ENCODE measurements around the gene CCDC78.

CCDC78 gene

GRCh38 chr16:709566-710499 lies 16.4 kb downstream of the CCDC78 start:
- Mint-ChIP-seq H3K4me3 (no peak overlapping the region), H3K4me1 (ENCODE audit: low read depth) (peaks cover 14% of the 10 kb centered on the region), H3K9me3 (no peaks in the 10 kb centered on the region), H3K36me3 (ENCODE audit: low read depth) (no peaks in the 10 kb centered on the region), H3K27me3 (peaks cover 82% of the 10 kb centered on the region), H3K27ac (no peak overlapping the region)
- intact Hi-C loops (cut with micrococcal nuclease) = loop anchor here (10.0 kb wide), 1 partner anchor 475 kb away; no protein-coding TSS in a partner anchor

- no peaks in the 10 kb centered on the region for H3K36me3 Mint-ChIP-seq (ENCODE audit: low read depth)
- no peaks in the 10 kb centered on the region for H3K9me3 Mint-ChIP-seq
- H3K4me1 Mint-ChIP-seq (ENCODE audit: low read depth) = peaks cover 6% of the 10 kb centered on the region
- no peak overlapping the region for H3K27ac Mint-ChIP-seq
- no peak overlapping the region for H3K4me3 Mint-ChIP-seq
- intact Hi-C loops (cut with micrococcal nuclease) = loop anchor here (10.0 kb wide), 1 partner anchor 476 kb away; no protein-coding TSS in a partner anchor
- peaks cover 83% of the 10 kb centered on the region for H3K27me3 Mint-ChIP-seq
Observed at GRCh38 chr16:708959-709358, 17.3 kb downstream of the CCDC78 start.

DNA sequence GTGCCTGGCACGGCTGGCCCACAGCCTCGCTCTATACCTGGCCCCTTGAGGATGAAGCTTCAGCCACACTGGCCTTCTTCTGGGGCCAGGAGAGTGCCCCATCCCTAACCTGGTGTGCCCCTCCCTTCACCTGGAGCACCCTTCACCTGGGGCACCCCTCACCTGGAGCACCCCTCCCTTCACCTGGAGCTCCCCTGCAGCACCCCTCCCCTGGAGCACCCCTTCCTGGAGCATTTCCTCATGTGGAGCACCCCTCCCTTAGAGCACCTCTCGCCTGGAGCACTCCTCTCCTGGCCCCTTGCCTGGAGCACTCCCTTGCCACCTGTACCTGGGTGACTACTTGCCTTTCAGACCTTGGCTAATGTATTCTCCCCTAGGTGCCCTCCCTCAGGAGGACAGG lies 18.2 kb downstream of the CCDC78 start:
- no peaks in the 10 kb centered on the region for H3K36me3 Mint-ChIP-seq (ENCODE audit: low read depth)
- H3K27ac Mint-ChIP-seq = no peak overlapping the region

DNA sequence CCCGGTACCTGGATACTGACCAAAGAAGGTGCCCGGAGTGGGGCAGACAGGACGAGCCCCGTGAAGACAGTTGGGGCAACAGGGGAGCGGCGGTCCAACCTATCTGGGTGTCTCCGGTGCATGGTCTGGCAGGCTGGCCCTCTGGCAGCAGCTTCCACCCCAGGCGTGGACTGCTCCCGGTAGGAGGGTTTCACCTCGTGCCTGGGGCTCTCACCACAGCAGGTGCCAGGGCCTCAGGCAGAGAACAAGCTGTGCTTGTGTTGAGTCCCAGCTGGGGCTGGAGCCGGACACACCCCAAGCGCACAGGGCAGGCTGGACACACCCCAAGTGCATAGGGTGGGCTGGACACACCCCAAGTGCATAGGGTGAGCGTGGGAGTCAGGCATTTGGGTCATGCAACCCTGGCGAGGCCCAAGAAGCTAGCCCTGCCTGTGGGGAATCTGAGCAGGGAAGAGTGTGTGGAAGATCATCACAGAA lies 19.1 kb downstream of the CCDC78 start:
- Mint-ChIP-seq H3K27me3 (peaks cover 87% of the 10 kb centered on the region), H3K36me3 (ENCODE audit: low read depth) (no peaks in the 10 kb centered on the region), H3K9me3 (no peaks in the 10 kb centered on the region), H3K4me3 (no peak overlapping the region), H3K4me1 (ENCODE audit: low read depth) (no peaks in the 10 kb centered on the region), H3K27ac (no peak overlapping the region)
- intact Hi-C loops (cut with micrococcal nuclease) = loop anchor here (10.0 kb wide), 1 partner anchor 478 kb away; no protein-coding TSS in a partner anchor

More for the DNA sequence above, 18.2 kb downstream of the CCDC78 start:
- Mint-ChIP-seq H3K4me1 (ENCODE audit: low read depth) (peaks cover 4% of the 10 kb centered on the region), H3K9me3 (no peaks in the 10 kb centered on the region), H3K27me3 (peaks cover 85% of the 10 kb centered on the region), H3K4me3 (no peak overlapping the region)
- intact Hi-C loops (cut with micrococcal nuclease) = loop anchor here (10.0 kb wide), 1 partner anchor 477 kb away; no protein-coding TSS in a partner anchor

DNA sequence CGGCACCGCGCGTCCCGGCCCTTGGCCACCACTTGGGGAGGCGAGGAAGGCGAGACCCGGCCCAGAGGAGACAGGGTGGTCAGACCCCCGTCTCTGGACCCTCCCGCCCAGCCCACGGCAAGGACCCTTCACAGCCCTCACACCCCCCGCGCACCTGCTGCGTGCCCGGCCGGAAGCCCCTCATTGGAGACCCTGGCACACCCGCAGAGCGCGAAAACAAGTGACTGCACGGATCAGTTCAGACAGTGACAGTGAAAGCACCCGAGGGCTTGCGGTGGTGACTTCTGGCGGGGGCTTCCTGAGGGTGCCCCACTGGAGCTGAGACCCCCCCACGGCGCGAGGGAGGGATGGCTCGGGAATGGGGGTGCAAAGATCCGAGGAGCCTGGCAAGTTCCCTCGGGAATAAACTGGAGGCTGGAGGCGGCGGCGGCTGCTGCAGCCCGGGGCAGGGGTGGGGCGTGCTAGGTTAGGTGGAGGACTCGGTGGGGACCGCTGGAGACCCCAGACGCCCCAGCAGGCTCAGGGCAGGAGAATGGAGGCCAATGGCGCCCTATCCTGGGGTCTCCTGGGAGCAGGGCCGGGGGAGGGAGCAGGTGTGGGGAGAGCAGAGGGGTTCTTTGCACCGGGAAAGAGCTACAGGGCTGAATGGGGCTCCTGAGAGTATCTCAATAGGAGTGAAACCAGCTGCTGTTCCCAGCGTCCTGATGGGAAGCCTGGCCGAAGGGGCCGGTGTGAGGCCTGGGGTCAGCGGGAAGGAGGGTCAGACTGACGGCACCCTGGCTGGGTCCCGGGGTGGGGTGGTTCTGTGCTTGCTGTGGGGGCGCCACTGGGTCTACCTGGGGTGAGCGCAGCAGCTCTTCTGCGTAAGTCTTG lies 19.8 kb downstream of the CCDC78 start:
- no peaks in the 10 kb centered on the region for H3K36me3 Mint-ChIP-seq (ENCODE audit: low read depth)
- no peaks in the 10 kb centered on the region for H3K4me1 Mint-ChIP-seq (ENCODE audit: low read depth)
- no peak overlapping the region for H3K4me3 Mint-ChIP-seq
- no peak overlapping the region for H3K27ac Mint-ChIP-seq
- H3K9me3 Mint-ChIP-seq = no peaks in the 10 kb centered on the region
- intact Hi-C loops (cut with micrococcal nuclease) = loop anchor here (10.0 kb wide), 1 partner anchor 478 kb away; no protein-coding TSS in a partner anchor
- H3K27me3 Mint-ChIP-seq = peaks cover 90% of the 10 kb centered on the region

- H3K4me3 Mint-ChIP-seq = no peak within 1 kb of the TSS
- no peak within 1 kb of the TSS for H3K27ac Mint-ChIP-seq
- H3K4me1 Mint-ChIP-seq (ENCODE audit: low read depth) = no peaks in the 10 kb centered on the region
- peaks cover 90% of the 10 kb centered on the region for H3K27me3 Mint-ChIP-seq
- intact Hi-C loops (cut with micrococcal nuclease) = loop anchor here (10.0 kb wide), 1 partner anchor 479 kb away; no protein-coding TSS in a partner anchor
- H3K36me3 Mint-ChIP-seq (ENCODE audit: low read depth) = no peaks in the 10 kb centered on the region
- H3K9me3 Mint-ChIP-seq = no peaks in the 10 kb centered on the region
Observed at GRCh38 chr16:705431-706188, 20.6 kb downstream of the CCDC78 start, which contains the start of gene FBXL16. TSS of gene FBXL16 (minus strand) at chr16:705801. CDS start at chr16:697405, 8,396 bp downstream.

DNA sequence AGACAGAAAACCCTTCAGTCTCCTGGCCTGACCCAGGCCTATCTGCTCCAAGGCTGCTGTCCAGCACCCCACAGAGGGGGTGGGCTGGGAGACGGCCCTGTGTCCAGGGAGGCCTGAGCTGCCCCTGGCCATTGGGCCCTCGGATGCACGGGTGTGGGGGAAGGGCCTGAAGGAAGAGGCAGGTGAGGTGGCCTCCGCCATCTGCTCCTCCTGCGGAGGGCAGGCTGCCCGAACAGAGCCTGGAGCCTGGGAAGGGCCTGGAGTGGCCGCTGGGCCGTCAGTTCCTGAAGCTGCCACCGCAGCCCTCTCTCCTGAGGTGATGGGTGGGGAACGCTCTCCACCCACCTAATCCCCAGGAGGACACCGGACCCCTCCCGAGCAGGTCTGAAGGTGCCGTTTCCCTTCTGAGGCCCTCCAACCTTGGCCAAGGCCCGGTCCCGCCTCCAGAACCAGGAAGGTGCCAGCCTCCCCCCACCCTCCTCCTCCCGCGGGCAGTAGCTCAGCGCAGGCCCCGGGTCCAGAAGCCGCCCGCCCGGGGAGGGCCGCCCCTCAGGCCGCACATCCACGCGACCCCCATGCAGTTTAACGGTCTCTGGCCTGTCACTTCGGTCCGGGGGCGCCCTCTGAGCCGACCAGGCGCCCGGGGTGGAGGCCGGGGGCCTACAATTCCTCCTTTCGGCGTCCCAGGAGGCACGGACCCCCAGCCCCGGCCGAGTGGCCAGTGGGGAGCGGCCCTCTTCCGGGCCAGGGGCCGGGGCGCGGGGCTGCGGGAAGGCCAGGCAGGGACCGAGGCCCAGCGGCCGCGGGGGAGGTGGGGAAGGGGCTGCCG lies 21.5 kb downstream of the CCDC78 start:
- Mint-ChIP-seq H3K27ac (no peak overlapping the region), H3K4me1 (ENCODE audit: low read depth) (no peaks in the 10 kb centered on the region), H3K4me3 (no peak overlapping the region), H3K9me3 (no peaks in the 10 kb centered on the region), H3K36me3 (ENCODE audit: low read depth) (no peaks in the 10 kb centered on the region), H3K27me3 (peaks cover 89% of the 10 kb centered on the region)
- intact Hi-C loops (cut with micrococcal nuclease) = loop anchor here (10.0 kb wide), 1 partner anchor 480 kb away; no protein-coding TSS in a partner anchor

DNA sequence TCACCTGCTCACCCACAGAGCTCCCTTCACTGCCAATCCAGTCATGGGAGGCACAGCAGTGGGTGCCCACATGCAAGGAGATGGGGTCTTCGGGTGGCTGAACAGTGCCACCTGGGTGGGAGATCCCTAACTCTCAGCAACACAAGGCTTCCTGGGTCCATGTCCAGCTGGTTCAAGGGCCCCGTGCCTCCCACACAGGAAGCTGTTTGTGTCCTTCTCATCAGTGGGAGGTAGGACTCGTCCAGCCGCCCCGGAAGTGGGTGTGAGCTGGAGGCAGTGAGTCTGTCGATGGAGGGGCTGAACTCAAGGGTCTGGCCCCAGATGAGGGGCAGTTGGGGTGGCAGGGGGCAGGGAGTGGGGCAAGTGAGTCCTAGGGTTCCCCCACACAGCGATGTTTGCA lies 22.2 kb downstream of the CCDC78 start:
- intact Hi-C loops (cut with micrococcal nuclease) = loop anchor here (10.0 kb wide), 1 partner anchor 481 kb away; no protein-coding TSS in a partner anchor
- no peaks in the 10 kb centered on the region for H3K4me1 Mint-ChIP-seq (ENCODE audit: low read depth)
- no peaks in the 10 kb centered on the region for H3K9me3 Mint-ChIP-seq
- no peak overlapping the region for H3K27ac Mint-ChIP-seq
- H3K27me3 Mint-ChIP-seq = peaks cover 89% of the 10 kb centered on the region
- no peak overlapping the region for H3K4me3 Mint-ChIP-seq
- no peaks in the 10 kb centered on the region for H3K36me3 Mint-ChIP-seq (ENCODE audit: low read depth)

DNA sequence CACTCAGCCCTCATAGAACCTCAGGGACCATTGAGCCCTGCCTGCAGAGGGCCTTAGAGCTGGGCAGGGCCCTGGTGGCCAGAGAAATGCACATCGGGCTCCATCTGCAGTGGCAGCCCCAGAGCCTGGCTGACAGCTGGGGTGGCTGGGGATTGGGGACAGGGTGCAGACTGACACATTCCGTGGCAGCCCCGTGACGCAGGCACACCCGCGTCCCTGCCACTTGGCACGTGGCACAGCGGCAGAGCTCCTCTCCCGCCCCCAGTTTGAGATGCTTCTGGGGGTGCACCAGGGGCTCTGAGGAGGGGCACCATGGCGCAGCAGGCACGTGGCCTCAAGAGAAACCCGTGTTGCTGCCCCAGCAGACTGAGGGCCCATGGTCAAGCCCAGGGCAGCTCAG lies 22.8 kb downstream of the CCDC78 start:
- Mint-ChIP-seq H3K4me1 (ENCODE audit: low read depth) (no peaks in the 10 kb centered on the region), H3K27me3 (peaks cover 89% of the 10 kb centered on the region), H3K36me3 (ENCODE audit: low read depth) (no peaks in the 10 kb centered on the region), H3K4me3 (no peak overlapping the region), H3K27ac (no peak overlapping the region), H3K9me3 (no peaks in the 10 kb centered on the region)
- intact Hi-C loops (cut with micrococcal nuclease) = loop anchor here (10.0 kb wide), 1 partner anchor 481 kb away; no protein-coding TSS in a partner anchor

GRCh38 chr16:702341-702740 lies 23.9 kb downstream of the CCDC78 start:
- no peaks in the 10 kb centered on the region for H3K9me3 Mint-ChIP-seq
- no peaks in the 10 kb centered on the region for H3K36me3 Mint-ChIP-seq (ENCODE audit: low read depth)
- no peak overlapping the region for H3K27ac Mint-ChIP-seq
- no peaks in the 10 kb centered on the region for H3K4me1 Mint-ChIP-seq (ENCODE audit: low read depth)
- H3K27me3 Mint-ChIP-seq = peaks cover 90% of the 10 kb centered on the region
- intact Hi-C loops (cut with micrococcal nuclease) = loop anchor here (10.0 kb wide), 1 partner anchor 482 kb away; no protein-coding TSS in a partner anchor
- H3K4me3 Mint-ChIP-seq = no peak overlapping the region

DNA sequence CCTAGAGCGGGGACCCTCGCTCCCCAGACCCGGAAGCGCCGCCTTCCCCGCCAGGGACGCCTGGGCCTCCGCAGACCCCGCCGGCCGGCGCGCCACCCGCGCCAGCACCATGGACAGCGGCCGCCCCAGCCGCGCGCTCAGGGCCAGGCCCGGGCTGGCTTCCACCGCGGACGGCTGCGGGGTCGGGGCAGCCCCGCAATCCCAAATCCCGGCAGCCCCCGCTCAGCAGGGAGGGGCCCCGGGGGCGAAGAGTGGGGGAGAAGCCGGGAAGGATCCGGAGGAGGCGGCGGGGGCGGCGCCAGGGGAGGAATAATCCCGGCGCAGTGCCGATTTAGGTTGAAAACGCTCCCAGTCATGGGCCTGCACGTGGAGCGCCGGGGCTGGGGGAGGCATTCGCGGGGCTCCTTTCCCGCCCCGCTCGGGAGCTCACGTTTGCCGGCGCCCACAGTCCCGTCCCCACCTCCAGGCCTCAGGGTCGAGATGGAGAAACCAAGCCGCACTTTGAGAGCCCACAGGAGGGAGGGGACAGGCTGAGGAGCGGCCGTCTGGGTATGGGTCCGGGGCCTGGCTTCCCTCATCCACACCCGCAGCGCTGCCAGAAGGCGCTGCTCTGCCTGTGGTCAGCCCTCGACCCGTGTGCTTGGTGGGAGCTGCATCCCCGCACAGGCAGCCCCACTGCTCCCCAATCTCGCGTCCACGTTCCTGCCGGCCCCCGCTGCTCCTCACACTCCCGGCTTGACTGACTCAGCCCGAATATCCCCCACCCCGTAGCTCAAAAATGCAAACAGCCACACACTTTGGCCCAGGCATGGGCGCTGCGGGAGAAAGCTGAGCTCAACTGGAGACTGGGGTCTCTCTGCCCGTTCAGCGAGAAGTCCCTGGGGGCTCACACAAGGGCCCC lies 25.3 kb downstream of the CCDC78 start:
- Mint-ChIP-seq H3K9me3 (no peaks in the 10 kb centered on the region), H3K4me1 (ENCODE audit: low read depth) (peaks cover 1% of the 10 kb centered on the region), H3K27ac (no peak overlapping the region), H3K4me3 (no peak overlapping the region), H3K27me3 (peaks cover 90% of the 10 kb centered on the region), H3K36me3 (ENCODE audit: low read depth) (no peaks in the 10 kb centered on the region)
- intact Hi-C loops (cut with micrococcal nuclease) = loop anchor here (10.0 kb wide), 1 partner anchor 484 kb away; no protein-coding TSS in a partner anchor

All from dendritic cell treated with granulocyte-macrophage colony-stimulating factor and Interleukin-4, amounts not matched to agents 40 ng/mL and 50 ng/mL, for 4 days (primary cell).